Right lobe of liver (tissue), 4 donors: ENCODE results near the gene PCCA.

Experiments used
- POLR2A ChIP-seq: fragments of 450-650 bp; IDR thresholded peaks from one replicate; pipeline ENCODE4 v1.6.1; 2017; ENCODE audit warnings: antibody characterized with exemption, mild to moderate bottlenecking
- TF ChIP-seq, protein P1 (sequence below), 4 donors: fragments of 200-600 bp in 3 of 4; fragments of 450-650 bp in 1 of 4; IDR thresholded peaks; one replicate each; pipeline versions ENCODE4 v1.5.1 to v1.8.0; 2016 to 2022; ENCODE audit warnings: antibody characterized with exemption in 4 of 4, mild to moderate bottlenecking in 2 of 4
- donor health status: DM: no; HTN: no; CAD: no.
- donor health status: DM: no; HTN: no; CAD: no.
- donor health status: DM: no; HTN: yes; CAD: no.

DNA sequence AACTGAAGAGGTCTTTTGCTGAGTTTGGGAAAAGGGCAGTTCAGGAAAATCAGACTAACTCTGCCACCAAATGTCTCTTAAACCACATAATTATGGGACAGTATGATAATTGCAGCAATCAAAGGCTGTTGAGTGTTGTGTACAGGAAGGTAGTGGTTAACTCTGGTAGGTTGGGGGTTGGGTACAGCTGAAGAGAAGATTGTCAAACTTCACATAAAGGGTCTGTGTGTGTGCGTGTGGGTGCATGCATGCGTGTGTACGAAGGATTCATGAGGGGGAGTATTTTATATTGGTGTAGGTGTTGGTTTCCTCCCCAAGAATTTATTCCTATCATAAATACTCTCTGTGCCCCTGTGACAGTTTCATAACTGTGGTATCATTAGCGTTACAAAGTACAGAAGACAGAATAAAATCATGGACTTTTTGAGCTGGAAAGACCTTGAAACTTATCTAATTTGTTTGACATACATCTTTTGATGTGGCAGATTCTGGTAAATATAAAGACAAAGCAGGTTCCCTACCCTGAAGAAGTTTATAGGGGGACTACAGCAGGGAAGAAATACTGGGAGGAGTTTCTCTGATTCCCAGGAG, 94.1 kb downstream of the PCCA start:
- TF ChIP-seq, protein P1, sequence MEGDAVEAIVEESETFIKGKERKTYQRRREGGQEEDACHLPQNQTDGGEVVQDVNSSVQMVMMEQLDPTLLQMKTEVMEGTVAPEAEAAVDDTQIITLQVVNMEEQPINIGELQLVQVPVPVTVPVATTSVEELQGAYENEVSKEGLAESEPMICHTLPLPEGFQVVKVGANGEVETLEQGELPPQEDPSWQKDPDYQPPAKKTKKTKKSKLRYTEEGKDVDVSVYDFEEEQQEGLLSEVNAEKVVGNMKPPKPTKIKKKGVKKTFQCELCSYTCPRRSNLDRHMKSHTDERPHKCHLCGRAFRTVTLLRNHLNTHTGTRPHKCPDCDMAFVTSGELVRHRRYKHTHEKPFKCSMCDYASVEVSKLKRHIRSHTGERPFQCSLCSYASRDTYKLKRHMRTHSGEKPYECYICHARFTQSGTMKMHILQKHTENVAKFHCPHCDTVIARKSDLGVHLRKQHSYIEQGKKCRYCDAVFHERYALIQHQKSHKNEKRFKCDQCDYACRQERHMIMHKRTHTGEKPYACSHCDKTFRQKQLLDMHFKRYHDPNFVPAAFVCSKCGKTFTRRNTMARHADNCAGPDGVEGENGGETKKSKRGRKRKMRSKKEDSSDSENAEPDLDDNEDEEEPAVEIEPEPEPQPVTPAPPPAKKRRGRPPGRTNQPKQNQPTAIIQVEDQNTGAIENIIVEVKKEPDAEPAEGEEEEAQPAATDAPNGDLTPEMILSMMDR (IDR thresholded peaks at IDR 0.05), result no peak
- no peak for TF ChIP-seq POLR2A
